GM21825 (cell line): ENCODE data around the gene IGFALS.
A peak's percentile ranks its signal among the peaks of the same experiment; 100 is the strongest.

Experiments
- ATAC-seq: cut with Tn5 transposase; IDR thresholded peaks from one replicate; pipeline ENCODE4 v1.9.1; 2021; ENCODE audit warnings: mild to moderate bottlenecking, moderate library complexity; ENCODE audit not compliant: unreplicated experiment

Gene IGFALS

DNA sequence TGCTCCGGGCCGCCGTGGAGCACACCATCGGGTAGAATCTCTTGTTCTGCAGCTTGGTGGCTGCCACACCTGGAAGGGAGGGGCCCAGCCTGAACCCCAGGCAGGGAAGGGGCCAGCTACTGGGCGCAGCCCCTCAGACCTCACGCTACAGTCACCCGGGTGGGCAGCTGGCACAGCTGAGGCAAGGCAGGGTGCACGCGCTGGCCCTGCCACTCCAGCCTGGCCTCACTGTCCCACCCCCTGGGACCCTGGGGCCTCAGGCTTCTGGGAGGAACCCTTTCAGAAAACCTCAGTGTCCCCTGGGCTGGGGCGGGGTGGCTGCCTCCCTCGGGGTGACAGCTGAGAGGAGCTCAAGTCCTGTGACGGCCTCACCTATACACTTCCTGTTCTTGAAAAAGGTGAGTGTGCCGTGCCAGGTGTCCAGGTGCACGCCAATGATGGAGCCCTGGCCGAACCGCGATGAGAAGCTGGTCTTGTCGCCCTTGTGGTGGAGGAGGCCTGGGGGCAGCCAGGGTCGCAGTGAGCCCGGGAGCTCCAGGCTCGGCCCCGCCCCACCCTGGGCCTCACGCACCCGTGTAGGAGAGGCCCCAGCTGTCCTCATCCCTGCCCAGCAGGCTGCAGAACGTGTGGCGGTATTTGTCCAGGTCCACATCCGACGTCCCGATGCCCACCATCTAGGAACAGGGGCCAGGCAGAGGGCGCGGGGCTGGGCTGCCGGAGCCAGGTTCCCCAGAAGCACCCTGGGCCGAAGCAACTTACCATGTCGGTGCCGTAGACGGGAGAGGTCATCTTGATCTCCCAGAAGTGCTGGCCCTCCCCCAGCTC is 15.9 kb downstream of the IGFALS start:
- no peak for ATAC-seq

DNA sequence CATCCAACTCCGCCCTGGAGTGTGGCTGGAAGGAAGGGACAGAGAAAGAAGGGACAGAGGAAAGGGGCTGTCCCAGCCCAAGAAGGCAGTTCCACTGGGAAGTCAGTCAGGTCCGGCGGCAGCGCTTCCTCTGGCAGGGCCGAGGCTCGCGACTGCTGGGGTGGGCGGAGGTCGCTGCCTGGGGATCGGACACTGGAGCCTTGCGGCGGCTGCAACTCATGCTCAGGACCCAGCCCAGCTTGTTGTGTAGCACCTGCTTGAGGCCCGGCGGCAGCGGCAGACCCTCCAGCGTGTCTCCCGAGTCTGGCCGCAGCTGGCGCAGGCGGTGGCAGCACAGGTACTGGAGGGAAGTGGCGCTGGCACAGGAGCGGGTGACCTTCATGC is 16.5 kb downstream of the IGFALS start:
- ATAC-seq: no peak

DNA sequence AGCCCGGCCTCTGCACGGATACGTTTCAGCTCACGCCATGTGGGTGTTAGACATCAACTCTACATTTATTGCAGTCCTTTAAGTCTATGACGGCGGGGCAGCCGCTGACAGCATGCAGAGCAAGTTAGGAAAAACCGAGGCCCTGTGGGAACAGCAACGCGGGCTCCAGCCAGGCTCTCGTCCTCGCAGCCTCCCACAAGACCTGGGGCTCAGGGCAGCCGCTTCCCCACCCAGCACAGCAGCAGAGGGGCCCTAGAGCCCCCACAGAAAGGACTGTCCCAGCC is 16.9 kb downstream of the IGFALS start:
- no peak for ATAC-seq

DNA sequence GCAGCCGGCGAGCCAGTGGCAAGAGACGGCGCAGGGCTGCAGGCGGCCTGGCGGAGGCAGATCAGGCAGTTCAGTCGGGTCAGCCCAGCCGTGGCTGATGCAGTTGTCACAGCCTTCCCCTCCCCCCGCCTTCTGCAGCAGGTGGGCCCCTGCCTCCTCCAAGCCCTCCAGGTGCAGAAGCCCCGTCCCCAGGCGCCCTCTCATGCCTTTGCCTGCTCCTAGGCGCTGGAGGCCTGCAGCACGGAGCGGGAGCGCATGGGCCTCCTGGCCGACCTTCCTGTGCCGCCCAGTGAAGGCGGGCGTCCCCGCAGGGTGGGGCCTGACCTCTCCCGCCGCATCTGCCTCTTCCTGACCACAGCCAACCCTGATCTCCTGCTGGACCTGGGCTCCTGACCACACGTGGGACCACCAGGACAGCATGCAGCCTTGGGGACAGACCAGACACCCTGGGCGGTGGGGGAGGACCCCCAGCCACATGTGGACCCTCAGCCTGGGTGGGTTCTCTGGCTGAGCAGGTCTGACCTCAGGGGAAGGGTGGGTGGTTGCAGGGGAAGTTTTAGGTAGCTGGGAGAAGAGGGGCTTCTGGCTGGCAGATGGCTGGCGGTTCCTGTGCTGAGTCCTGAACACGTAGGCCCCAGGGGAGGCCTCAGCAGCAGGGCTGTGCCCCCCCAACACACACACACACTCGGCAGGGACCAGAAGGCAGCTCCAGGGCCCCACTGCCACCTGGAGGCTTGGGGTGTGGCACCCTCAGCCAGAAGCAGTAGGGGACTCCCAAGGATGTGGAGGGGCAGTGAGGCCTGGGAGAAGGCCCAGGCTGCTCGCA is 17.4 kb downstream of the IGFALS start:
- no peak for ATAC-seq

DNA sequence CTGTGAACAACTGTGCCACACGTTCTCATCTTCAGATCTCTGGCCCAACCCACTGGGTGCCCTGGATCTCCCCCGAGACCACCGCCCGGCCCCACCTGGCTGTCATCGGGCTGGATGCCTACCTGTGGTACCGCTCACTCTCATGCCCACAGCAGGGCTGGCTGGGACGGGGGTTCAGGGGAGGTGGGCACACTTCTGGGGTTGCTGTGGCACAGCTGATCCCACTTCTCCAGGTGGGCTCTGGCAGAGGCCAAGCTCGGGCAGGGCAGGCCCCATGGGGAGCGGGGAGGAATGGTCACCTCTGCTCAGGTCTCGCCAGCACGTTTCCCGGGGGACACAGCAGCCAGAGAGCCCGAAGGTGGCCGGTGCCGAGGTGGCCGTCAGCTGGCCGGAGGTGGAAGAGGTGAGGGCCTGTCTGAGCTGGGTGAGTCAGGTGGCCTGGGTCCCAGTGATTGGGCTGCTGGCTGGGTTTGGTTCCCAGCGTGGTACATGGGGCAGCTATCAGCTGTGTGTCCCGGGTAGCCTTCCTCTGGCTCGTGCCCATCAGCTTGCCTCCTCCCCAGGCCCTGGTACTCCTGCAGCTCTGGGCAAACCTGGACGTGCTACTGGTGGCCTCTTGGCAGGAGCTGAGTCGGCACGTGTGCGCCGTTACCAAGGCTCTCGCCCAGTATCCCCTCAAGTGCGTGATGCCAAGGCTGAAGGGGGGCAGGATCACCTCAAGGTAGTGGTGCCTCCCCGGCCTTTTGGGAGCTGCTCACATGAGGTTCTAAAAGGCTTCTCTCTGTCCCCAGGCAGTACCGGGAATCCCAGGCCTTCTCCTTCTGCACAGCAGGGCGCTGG is 18.3 kb downstream of the IGFALS start:
- ATAC-seq: no peak

DNA sequence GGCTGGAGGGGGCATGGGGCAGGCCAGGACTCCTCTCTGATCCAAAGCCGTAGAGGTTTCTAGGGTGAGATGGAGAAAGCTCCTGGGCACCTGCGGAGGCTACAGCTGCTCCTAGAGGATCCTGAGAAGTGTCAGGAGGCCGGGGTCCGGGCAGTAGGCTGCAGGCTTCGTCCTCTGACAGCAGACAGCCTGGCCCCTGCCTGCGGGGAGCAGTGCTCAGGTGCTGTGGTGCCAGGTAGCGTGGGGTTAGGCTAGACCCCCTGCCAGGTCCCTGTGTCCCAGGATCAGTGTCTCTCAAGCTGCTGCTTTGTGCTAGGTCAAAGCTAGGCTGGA is 19.1 kb downstream of the IGFALS start:
- no peak for ATAC-seq

DNA sequence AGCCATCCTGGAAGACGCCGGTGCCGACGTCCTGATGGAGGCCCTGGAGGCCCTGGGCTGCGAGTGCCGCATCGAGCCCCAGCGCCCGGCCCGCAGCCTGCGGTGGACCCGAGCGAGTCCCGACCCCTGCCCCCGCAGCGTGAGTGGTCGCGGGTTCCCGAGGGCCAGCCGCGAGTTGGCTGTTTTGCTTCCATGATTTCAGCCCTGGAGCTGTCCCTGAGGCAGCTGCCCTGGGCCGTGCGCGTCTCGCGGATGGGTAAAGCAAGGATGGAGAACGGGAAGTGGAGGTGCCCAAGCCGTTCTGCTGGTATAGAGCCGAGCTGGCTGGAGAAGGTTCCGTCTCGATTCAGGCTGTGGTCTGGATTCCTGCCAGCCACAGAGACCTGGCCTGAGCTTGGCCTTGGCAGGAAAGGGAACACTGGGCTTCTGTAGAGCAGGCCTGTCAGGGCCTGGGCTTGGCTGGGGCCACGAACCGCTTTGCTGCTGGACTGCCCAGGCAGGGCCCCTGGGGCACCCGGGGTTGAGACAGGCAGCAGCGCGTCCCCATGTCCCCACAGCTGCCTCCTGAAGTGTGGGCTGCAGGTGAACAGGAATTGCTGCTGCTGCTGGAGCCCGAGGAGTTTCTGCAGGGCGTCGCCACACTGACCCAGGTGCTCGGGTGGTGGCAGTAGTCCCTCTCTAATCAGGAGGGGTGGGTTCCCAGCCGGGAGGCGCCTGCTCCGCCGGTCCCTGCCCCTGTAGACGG is 19.6 kb downstream of the IGFALS start:
- ATAC-seq: no peak

DNA sequence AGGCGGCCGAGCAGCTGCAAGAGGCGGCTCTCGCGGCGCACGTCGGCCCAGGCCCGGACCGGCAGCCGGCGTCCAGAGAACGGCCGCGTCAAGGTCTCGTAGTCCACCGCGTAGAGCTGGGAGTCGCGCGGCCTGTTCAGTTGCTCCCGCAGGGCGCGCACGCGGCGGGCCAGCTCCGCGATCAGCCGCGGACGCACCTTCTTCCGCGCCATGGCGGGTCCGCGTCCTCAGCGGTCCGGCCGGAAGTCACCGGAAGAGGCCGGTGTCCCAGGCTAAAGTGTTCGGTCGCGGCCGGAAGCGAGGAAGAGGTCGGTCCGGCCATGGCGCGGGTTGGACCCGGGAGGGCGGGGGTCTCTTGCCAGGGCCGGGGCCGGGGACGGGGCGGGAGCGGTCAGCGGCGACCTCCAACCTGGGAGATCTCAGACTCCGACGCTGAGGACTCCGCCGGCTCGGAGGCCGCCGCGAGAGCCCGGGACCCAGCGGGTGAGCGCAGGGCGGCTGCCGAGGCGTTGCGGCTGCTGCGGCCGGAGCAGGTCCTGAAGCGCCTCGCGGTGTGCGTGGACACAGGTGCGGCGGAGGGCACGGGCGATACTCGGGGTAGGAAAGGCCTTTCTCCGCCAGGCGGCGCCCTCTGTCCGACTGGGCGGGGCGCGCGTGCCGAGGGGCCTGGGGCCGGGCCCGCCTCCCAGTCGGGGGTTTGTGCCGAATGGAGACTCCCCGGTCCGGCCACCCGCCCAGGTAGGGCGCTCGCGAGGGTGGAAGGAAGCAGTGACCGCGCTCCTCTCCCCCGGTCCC is 20.4 kb downstream of the IGFALS start, which contains the start of gene MRPS34:
Gene MRPS34 (minus strand): TSS at position 227 of the 795 bp plus-strand sequence. CDS start 15 bp downstream, at position 212.
- ATAC-seq: peak; percentile 32

DNA sequence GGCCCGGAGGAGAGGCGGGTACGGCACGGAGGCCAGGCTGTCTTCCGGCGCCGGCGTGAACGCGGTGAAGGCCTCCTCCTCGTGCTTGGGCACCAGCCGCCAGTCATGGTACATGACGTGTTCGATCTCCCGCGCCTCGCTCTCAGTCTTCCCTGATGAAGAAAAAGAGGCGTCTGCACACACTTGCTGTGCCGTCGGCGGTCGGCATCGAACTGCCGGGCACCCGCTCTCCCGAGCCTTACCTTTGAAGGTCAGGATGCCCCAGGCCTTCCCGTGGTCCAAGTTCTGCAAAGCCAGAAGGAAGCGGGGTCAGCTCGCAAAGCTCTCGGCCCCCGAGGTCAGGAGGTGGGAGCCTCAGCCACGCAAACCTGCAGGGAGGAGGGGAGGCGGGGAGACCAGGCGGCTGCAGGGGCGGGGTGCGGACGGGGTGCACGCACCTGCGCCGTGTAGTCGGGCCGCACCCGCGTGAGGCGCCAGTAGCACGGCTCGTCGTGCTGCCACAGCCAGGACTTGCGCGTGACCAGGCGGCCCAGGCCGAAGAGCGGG is 21.1 kb downstream of the IGFALS start, which contains the start of gene EME2:
Gene EME2 (plus strand): TSS at position 449 of the 546 bp plus-strand sequence. CDS start 418 bp downstream, outside the sequence.
- ATAC-seq: peak; percentile 7

DNA sequence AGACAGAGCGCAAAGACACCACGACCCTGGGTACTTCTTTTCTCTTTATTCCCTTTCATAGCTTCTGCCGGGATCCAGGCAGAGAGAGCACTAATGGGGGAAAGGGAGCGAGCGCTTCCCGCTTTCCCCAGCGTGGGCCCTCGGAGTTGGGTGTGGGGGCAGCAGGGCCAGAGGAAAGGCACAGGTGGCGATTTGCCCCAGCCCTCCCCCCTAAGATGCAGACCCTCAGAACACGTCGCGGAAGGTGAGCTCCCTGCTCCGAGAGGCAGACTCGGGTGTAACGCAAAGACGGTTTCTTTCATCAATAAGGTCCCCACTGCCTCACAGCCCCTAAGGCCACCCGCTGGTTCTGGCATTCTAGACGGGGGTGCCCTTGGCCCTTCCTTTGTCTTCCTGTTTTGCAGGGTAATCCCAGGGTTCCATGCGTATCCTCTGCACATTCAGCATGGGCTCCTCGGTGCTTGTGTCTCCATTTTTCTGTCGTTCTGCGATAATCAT is 21.6 kb downstream of the IGFALS start:
- ATAC-seq: no peak

DNA sequence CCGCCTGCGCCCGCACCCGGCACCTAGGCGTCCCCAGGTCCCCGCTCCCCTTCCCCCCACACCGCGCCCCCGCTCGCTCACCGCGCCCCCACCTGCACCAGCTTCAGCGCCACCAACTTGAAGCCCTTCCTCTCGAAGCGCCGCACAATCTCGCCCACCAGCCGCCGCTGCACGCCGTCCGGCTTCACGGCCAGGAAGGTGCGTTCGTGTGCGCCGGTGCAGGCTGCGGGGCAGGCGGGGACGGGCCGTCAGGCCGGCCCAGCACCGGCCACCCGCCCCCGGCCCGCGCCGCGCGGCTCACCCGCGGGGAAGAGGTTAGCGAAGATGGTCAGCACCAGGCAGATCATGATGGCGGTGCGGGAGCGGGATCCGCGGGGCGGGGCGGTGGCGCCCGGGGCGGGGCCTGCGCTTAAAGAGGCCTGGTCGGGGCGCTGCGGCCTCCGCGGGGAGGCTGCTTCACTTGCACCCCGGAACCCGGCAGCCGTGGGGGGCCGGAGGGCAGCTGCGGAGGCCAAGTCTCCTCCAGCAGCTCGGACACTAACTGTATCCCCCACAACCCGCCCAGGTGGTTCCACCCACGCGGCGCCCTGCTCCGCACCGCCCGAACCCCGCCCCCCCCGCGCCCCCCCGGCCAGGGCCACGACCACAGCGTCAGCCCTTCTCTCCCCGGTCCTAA is 22.2 kb downstream of the IGFALS start, which contains the start of gene NME3:
Gene NME3 (minus strand): TSS at position 356 of the 676 bp plus-strand sequence. CDS start 9 bp downstream, at position 347.
- ATAC-seq: no peak

DNA sequence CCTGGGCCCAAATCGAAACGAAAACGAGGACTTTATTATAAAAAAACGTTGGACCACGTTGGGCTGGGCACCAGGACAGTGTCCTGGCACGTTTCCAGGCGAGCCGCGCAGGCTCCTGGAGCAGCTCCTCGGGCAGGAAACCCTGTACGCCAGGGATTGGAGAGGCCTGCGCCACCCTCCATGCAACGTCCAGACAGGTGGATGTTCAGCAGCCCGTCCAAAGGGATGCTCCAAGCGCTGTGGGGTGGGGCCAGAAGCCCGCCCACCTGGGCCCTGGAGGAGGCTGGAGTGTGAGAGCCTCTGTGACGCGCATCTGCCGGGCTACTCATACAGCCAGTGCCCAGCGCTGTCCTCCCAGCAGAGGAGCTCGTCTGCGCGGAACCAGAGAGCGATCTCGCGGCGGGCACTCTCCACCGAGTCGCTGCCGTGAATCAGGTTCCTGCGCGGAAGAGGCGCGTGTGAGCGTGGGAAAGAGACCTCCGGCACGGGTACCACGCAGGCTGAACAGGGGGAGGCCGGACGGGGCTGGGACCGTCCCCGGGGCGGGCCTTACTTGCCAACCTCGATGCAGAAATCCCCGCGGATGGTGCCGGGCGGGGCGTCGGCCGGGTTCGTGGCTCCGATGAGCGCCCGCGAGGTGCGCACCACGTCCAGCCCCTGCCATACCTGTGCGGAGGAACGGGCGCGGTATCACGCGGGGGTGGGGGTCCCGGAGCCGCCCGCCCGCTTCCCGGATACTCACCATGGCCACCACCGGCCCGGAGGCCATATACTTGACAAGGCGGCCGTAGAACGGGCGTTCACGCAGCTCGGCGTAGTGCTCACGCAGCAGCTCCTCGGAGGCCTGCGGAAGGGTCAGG is 22.9 kb downstream of the IGFALS start:
- no peak for ATAC-seq

DNA sequence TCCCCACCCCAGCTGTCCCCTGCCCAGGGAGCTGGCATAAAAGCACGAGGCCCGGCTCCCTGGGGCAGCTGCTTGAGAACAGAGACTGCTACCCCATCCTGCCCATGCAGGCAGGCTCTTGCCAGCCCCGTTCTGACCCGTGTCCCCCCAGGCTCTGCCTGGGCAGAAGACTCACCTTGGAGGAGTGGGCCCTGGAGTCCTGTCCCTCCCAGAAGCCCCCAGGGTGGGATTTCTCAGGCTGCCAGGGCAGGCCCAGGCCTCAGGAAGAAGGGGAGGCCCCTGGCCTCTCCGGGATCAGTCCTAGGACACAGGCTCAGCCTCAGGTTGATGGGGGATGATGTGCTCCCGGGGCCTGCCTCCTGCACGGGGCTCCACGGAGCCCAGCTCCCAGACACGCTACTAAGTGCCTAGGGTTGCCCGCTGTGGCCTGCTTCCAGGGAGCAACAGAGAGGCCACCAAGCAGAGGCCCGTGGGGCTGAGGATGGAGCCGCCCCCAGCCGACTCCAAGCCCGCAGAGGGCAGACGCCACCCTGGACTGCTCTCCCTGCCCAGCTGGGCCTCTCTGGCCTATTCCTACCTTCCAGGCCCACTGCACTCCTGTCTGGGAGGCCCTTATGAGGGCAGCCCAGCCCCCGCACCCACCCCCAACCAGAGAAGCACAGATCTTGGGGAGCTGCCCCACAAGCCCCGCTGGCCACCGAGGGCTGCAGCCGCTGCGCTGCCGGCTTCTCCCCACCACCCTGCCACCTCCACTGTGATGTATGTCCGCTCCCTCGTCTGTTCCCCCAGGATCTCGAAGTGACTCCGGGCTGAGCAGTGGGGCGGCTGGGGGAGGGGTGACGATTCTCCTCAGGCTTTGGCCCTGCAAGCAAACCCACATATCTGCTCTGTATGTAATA is 23.9 kb downstream of the IGFALS start:
- no peak for ATAC-seq

DNA sequence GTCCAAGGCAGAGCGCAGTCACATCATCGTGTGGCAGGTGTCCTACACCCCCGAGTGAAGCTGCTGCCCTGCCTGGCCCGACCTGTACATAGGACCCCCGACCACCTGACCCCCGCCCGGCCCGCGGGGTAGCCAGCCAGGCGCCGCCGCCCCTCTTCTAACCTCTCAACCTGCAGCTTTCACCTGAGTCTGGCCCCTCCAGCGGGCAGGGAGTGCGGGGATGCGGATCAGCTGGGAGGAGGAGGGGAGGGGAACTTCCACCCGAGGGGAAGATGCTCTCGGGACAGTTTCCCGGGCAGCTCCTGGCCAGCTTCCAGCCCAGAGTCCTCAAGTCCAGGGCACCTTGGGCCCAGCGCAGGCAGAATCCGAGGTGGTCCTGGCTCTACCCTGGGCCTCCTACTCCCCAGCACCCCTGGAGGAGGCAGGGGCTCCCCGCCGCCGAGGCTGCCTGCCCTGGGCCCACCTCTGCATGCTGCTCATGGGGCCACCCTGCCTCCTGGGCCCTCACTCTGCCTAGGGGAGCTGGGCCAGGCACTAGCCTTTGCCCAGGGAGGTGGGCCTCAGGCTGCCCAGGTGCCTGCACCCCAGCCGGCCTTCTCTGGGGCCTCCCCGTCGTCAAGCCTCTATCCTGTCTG is 24.6 kb downstream of the IGFALS start:
- no peak for ATAC-seq

DNA sequence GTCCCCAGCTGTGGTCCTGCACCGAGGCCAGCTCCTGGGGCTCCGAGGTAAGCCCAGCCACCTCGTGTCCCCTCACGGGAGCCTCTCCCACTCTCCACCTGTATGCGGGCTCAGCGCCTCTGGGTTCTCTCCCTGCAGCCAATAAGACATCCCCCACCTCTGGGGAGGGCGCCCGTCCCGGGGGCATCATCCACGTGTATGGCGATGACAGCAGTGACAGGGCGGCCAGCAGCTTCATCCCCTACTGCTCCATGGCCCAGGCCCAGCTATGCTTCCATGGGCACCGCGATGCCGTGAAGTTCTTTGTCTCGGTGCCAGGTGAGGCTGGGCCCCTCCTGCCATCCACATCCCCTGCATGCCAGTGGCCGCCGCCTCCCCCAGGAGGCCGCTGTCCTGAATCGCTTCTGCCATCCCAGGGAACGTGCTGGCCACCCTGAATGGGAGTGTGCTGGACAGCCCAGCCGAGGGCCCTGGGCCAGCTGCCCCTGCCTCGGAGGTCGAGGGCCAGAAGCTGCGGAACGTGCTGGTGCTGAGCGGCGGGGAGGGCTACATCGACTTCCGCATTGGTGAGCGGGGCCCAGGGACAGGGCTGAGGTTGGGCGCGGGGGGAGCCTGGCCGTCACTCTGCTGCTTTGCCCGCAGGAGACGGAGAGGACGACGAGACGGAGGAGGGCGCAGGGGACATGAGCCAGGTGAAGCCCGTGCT is 25.3 kb downstream of the IGFALS start:
- no peak for ATAC-seq
